ENCODE results near the gene TCL1A. TPM values are rescaled to one million over a fixed set of nuclear protein-coding genes. Genes with fewer than 3 reads are reported as not detected.

TCL1A gene
- total RNA-seq, 1 experiment from 2014 or later = not detected

DNA sequence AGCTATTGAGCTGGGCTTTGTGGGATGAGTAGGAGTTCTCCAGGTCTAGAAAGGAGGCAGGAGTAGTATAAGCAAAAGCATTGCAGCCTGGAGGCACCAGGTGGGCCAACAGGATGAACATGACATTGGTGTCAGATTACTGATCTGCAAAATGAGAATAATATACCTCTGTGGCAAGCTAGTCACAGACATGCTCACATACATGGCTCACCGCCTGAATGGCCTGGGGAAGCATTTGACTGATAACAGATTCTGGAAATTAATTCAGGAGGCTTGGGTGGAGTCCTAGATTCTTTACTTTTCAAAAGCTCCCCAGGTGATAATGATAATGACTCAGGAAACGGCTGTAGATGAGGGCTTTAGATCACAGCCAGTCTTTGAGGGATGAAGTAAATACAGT is 27.0 kb downstream of the TCL1A start:
- no TSS peak for BruUV-seq (replicated peaks)
- CTCF ChIA-PET = no interaction called here
- H3K27me3 ChIP-seq (ENCODE audit: insufficient read depth, low read depth) = peaks cover 23% of the 10 kb centered on the region

DNA sequence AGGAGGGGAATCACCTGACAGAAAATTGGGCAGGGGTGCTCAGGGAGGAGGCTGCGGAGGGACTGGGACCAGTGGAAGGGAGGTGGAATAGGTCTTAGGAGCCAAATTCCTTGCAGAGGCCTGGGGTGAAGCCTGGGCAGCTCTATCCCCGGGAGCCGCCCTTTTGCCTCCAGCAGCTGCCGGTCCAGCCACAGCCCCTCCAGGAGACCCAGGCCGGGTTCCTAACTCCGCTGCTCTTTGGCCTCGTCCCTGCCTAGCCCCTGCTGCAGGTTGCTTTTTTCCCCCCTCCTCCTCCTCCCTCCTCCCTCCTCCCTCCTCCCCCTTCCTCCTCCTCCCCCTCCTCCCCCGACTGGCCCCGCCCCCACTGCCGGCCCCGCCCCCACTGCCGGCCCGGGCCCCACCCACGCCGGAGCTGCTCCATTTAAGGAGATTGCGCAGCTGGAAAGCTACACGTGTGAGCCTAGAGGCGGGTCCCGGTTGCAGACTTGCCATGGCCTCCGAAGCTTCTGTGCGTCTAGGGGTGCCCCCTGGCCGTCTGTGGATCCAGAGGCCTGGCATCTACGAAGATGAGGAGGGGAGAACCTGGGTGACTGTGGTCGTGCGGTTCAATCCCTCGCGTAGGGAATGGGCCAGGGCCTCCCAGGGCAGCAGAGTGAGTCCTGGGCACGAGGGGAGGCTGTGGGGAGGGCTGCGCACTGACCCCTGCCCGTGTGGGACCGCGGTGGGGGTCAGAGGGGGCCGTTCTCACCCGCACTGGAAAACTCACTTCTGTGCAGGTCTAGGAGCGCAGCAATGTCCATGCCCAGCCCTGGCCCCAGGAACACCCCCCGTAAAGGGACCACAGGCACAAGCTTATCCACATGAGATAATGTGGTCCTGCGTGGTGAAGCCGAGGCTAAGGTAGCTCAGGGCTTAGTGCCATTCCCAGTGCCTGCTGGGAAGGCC is 27.7 kb downstream of the TCL1A start, which contains the start of gene TCL1B:
Gene TCL1B (plus strand): TSS at position 449 of the 945 bp plus-strand sequence. CDS start 42 bp downstream, at position 491.
- Histone ChIP-seq H3K4me3 (no peak within 1 kb of the TSS), H3K4me1 (replicated peaks; ENCODE audit: insufficient read depth) (no peaks in the 10 kb centered on the region), H3K9me3 (ENCODE audit: insufficient read depth, low read depth) (no peaks in the 10 kb centered on the region), H3K9me2 (ENCODE audit: insufficient read depth) (no peaks in the 10 kb centered on the region), H3K27me3 (ENCODE audit: insufficient read depth, low read depth) (peaks cover 22% of the 10 kb centered on the region; the same call in 1 of the 2 replicates), H2AFZ (no peak within 1 kb of the TSS), H4K20me1 (ENCODE audit: insufficient read depth) (no peaks in the 10 kb centered on the region), H3F3A (ENCODE audit: insufficient read depth, low read depth) (no peaks in the 10 kb centered on the region), H3K36me3 (ENCODE audit: low read depth) (no peaks in the 10 kb centered on the region), H3K27ac (no peak within 1 kb of the TSS), H3K79me2 (ENCODE audit: low read depth) (no peaks in the 10 kb centered on the region), H3K4me2 (no peak within 1 kb of the TSS)
- POLR2A ChIA-PET (ENCODE audit: unreplicated experiment) = no interaction called here
- no TSS peak for BruUV-seq (replicated peaks)
- CTCF ChIA-PET = interaction anchor here (0.6 kb wide), 1 partner anchor 242 kb away, joined by 3 read pairs; no protein-coding TSS in a partner anchor
- no peak for DNase-seq
- TF ChIP-seq EZH2 (IDR thresholded peaks at IDR 0.05; ENCODE audit: low read depth) = no peak
- TF ChIP-seq, protein P1, sequence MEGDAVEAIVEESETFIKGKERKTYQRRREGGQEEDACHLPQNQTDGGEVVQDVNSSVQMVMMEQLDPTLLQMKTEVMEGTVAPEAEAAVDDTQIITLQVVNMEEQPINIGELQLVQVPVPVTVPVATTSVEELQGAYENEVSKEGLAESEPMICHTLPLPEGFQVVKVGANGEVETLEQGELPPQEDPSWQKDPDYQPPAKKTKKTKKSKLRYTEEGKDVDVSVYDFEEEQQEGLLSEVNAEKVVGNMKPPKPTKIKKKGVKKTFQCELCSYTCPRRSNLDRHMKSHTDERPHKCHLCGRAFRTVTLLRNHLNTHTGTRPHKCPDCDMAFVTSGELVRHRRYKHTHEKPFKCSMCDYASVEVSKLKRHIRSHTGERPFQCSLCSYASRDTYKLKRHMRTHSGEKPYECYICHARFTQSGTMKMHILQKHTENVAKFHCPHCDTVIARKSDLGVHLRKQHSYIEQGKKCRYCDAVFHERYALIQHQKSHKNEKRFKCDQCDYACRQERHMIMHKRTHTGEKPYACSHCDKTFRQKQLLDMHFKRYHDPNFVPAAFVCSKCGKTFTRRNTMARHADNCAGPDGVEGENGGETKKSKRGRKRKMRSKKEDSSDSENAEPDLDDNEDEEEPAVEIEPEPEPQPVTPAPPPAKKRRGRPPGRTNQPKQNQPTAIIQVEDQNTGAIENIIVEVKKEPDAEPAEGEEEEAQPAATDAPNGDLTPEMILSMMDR (conservative IDR thresholded peaks at IDR 0.05) = no peak
- intact Hi-C loops (cut with micrococcal nuclease; ENCODE audit: unreplicated experiment) = no loop called here

More for the DNA sequence above, 27.0 kb downstream of the TCL1A start:
- Histone ChIP-seq H3F3A (ENCODE audit: insufficient read depth, low read depth) (no peaks in the 10 kb centered on the region), H3K36me3 (ENCODE audit: low read depth) (no peaks in the 10 kb centered on the region), H3K27ac (no peak overlapping the region), H3K9me3 (ENCODE audit: insufficient read depth, low read depth) (no peaks in the 10 kb centered on the region), H3K79me2 (ENCODE audit: low read depth) (no peaks in the 10 kb centered on the region), H3K4me2 (no peak overlapping the region), H3K4me3 (no peak overlapping the region), H3K9me2 (ENCODE audit: insufficient read depth) (no peaks in the 10 kb centered on the region), H4K20me1 (ENCODE audit: insufficient read depth) (no peaks in the 10 kb centered on the region), H2AFZ (no peak overlapping the region), H3K4me1 (replicated peaks; ENCODE audit: insufficient read depth) (no peaks in the 10 kb centered on the region)
- POLR2A ChIA-PET (ENCODE audit: unreplicated experiment) = no interaction called here
- intact Hi-C loops (cut with micrococcal nuclease; ENCODE audit: unreplicated experiment) = no loop called here
- no peak for DNase-seq
- TF ChIP-seq, protein P1 (conservative IDR thresholded peaks at IDR 0.05) = no peak

DNA sequence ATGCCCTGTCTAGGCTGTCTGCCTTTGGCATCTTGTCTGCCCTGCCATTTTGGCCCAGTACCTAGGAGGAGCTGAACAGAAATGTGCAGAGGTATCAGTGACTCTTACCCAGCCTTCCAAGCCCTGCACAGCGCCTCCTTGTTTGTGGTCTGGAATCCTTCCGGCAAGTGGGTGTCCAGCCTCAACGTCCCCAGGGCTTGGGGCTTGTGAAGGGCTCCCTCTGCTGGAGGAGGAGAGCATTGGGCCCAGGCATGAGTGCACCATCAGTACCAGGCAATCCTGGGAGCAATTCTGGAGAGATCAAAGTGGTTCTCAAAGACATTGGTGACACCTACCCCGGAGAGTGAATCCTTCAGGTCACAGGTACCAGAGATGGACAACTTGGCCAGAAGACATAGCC is 30.1 kb downstream of the TCL1A start:
- ChIA-PET CTCF (no interaction called here), POLR2A (ENCODE audit: unreplicated experiment) (no interaction called here)
- no peak overlapping the region for H2AFZ ChIP-seq
- H3K4me1 ChIP-seq (replicated peaks; ENCODE audit: insufficient read depth) = no peaks in the 10 kb centered on the region
- H3F3A ChIP-seq (ENCODE audit: insufficient read depth, low read depth) = no peaks in the 10 kb centered on the region
- H3K9me2 ChIP-seq (ENCODE audit: insufficient read depth) = no peaks in the 10 kb centered on the region
- H3K4me3 ChIP-seq = no peak overlapping the region
- intact Hi-C loops (cut with micrococcal nuclease; ENCODE audit: unreplicated experiment) = no loop called here
- BruUV-seq (replicated peaks) = no TSS peak
- no peak overlapping the region for H3K27ac ChIP-seq
- H3K27me3 ChIP-seq (ENCODE audit: insufficient read depth, low read depth) = peaks cover 6% of the 10 kb centered on the region; the same call in 1 of the 2 replicates
- H3K4me2 ChIP-seq = no peak overlapping the region
- H4K20me1 ChIP-seq (ENCODE audit: insufficient read depth) = no peaks in the 10 kb centered on the region
- H3K9me3 ChIP-seq (ENCODE audit: insufficient read depth, low read depth) = no peaks in the 10 kb centered on the region
- H3K79me2 ChIP-seq (ENCODE audit: low read depth) = no peaks in the 10 kb centered on the region
- no peak for TF ChIP-seq EZH2 (IDR thresholded peaks at IDR 0.05; ENCODE audit: low read depth)
- TF ChIP-seq, protein P1 (conservative IDR thresholded peaks at IDR 0.05) = peak; percentile 45
- no peaks in the 10 kb centered on the region for H3K36me3 ChIP-seq (ENCODE audit: low read depth)
- no peak for DNase-seq

All from PC-9 (cell line).